Measurements from ENCODE around the gene LINS1. TPM values are rescaled to one million over a fixed set of nuclear protein-coding genes. Genes with fewer than 3 reads are reported as not detected.

Gene LINS1
- polyA plus RNA-seq, 2 of the 4 experiments (the other 2 are of a cell fraction): 10.0 to 24.6 TPM

GRCh38 chr15:100614336-100614735 lies 12.4 kb upstream of the LINS1 start:
- TF ChIP-seq, protein P1, sequence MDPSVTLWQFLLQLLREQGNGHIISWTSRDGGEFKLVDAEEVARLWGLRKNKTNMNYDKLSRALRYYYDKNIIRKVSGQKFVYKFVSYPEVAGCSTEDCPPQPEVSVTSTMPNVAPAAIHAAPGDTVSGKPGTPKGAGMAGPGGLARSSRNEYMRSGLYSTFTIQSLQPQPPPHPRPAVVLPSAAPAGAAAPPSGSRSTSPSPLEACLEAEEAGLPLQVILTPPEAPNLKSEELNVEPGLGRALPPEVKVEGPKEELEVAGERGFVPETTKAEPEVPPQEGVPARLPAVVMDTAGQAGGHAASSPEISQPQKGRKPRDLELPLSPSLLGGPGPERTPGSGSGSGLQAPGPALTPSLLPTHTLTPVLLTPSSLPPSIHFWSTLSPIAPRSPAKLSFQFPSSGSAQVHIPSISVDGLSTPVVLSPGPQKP (IDR thresholded peaks at IDR 0.05; ENCODE audit: low read depth, low read length): no peak
- TF ChIP-seq, protein P2, sequence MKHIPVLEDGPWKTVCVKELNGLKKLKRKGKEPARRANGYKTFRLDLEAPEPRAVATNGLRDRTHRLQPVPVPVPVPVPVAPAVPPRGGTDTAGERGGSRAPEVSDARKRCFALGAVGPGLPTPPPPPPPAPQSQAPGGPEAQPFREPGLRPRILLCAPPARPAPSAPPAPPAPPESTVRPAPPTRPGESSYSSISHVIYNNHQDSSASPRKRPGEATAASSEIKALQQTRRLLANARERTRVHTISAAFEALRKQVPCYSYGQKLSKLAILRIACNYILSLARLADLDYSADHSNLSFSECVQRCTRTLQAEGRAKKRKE (CRISPR knock-in tag; IDR thresholded peaks at IDR 0.05; ENCODE audit: low read depth): no peak
- no peak for TF ChIP-seq CBX8 (IDR thresholded peaks at IDR 0.05)
- TF ChIP-seq ZNF302 (CRISPR knock-in tag; IDR thresholded peaks at IDR 0.05): no peak
- TF ChIP-seq TP53 (CRISPR knock-in tag; IDR thresholded peaks at IDR 0.05): no peak
- no peak for TF ChIP-seq ESRRA (IDR thresholded peaks at IDR 0.05; ENCODE audit: borderline replicate concordance, low read length)
- TF ChIP-seq FOSB (CRISPR knock-in tag; IDR thresholded peaks at IDR 0.05): no peak
- no peak for TF ChIP-seq E2F6 (IDR thresholded peaks at IDR 0.05; ENCODE audit: borderline replicate concordance, low read depth)
- no peak for TF ChIP-seq CHD2 (IDR thresholded peaks at IDR 0.05; ENCODE audit: low read length, partially characterized antibody)
- no peak for TF ChIP-seq MAFK (IDR thresholded peaks at IDR 0.05; ENCODE audit: partially characterized antibody)
- TF ChIP-seq KDM1A (IDR thresholded peaks at IDR 0.05; ENCODE audit: low read depth): no peak
- no peak for TF ChIP-seq JUNB (IDR thresholded peaks at IDR 0.05)
- no peak for TF ChIP-seq MYC (IDR thresholded peaks at IDR 0.05; ENCODE audit: borderline replicate concordance, low read length)
- TF ChIP-seq, protein P3, sequence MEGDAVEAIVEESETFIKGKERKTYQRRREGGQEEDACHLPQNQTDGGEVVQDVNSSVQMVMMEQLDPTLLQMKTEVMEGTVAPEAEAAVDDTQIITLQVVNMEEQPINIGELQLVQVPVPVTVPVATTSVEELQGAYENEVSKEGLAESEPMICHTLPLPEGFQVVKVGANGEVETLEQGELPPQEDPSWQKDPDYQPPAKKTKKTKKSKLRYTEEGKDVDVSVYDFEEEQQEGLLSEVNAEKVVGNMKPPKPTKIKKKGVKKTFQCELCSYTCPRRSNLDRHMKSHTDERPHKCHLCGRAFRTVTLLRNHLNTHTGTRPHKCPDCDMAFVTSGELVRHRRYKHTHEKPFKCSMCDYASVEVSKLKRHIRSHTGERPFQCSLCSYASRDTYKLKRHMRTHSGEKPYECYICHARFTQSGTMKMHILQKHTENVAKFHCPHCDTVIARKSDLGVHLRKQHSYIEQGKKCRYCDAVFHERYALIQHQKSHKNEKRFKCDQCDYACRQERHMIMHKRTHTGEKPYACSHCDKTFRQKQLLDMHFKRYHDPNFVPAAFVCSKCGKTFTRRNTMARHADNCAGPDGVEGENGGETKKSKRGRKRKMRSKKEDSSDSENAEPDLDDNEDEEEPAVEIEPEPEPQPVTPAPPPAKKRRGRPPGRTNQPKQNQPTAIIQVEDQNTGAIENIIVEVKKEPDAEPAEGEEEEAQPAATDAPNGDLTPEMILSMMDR (IDR thresholded peaks at IDR 0.05): no peak
- no peak for TF ChIP-seq GATA3 (IDR thresholded peaks at IDR 0.05; ENCODE audit: borderline replicate concordance)
- no peak for TF ChIP-seq PHF8 (IDR thresholded peaks at IDR 0.05; ENCODE audit: borderline replicate concordance, low read depth)
- no peak for TF ChIP-seq RAD21 (conservative IDR thresholded peaks at IDR 0.05 in 1 of 2, IDR thresholded peaks at IDR 0.05 in 1 of 2)
- TF ChIP-seq, protein P4, sequence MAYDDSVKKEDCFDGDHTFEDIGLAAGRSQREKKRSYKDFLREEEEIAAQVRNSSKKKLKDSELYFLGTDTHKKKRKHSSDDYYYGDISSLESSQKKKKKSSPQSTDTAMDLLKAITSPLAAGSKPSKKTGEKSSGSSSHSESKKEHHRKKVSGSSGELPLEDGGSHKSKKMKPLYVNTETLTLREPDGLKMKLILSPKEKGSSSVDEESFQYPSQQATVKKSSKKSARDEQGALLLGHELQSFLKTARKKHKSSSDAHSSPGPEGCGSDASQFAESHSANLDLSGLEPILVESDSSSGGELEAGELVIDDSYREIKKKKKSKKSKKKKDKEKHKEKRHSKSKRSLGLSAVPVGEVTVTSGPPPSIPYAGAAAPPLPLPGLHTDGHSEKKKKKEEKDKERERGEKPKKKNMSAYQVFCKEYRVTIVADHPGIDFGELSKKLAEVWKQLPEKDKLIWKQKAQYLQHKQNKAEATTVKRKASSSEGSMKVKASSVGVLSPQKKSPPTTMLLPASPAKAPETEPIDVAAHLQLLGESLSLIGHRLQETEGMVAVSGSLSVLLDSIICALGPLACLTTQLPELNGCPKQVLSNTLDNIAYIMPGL (CRISPR knock-in tag; IDR thresholded peaks at IDR 0.05; ENCODE audit: borderline replicate concordance): no peak
- TF ChIP-seq USF2 (IDR thresholded peaks at IDR 0.05): no peak
- TF ChIP-seq EP300 (IDR thresholded peaks at IDR 0.05): no peak
- H3K27ac ChIP-seq: no peak overlapping the region
- ATAC-seq (no peak), FAIRE-seq (no peak), DNase-seq (ENCODE audit: low read depth in 1 of 2, low spot score in 1 of 2) (no peak)
- H3K4me1 ChIP-seq: no peaks in the 10 kb centered on the region
- no peak overlapping the region for H3K4me2 ChIP-seq
- ChIA-PET POLR2A (no interaction called here), CTCF (interaction anchor here (1.0 to 6.1 kb wide), 6 partner anchors 11 to 394 kb away, joined by 3 to 22 read pairs (median 4); no protein-coding TSS in a partner anchor)
- no peaks in the 10 kb centered on the region for H3K9me3 ChIP-seq
- WGBS (ENCODE audit: missing lambda C conversion rate): 90% methylated on average over 2 of the region's 2 CpGs
- H3K4me3 ChIP-seq: no peak overlapping the region

- POLR2A ChIA-PET: no interaction called here
- FAIRE-seq: no peak
- TF ChIP-seq USF2 (IDR thresholded peaks at IDR 0.05): no peak
- TF ChIP-seq TFCP2L1 (CRISPR knock-in tag; IDR thresholded peaks at IDR 0.05): no peak
- no peak for TF ChIP-seq EHMT2 (IDR thresholded peaks at IDR 0.05; ENCODE audit: low read depth)
- TF ChIP-seq NR3C1 (IDR thresholded peaks at IDR 0.05): no peak
- TF ChIP-seq, protein P3 (IDR thresholded peaks at IDR 0.05): no peak
- no peak for TF ChIP-seq HOXA7 (CRISPR knock-in tag; IDR thresholded peaks at IDR 0.05)
- TF ChIP-seq CHD4 (IDR thresholded peaks at IDR 0.05; ENCODE audit: borderline replicate concordance): no peak
- TF ChIP-seq BHLHE40 (IDR thresholded peaks at IDR 0.05; ENCODE audit: low read depth, low read length): no peak
- no peak for TF ChIP-seq EHF (CRISPR knock-in tag; IDR thresholded peaks at IDR 0.05)
- TF ChIP-seq MAFK (IDR thresholded peaks at IDR 0.05; ENCODE audit: partially characterized antibody): no peak
These were observed 11.2 kb upstream of the LINS1 start for GRCh38 chr15:100613208-100613607.

More at GRCh38 chr15:100613208-100613607, 11.2 kb upstream of the LINS1 start:
- CTCF ChIA-PET: no interaction called here
- Histone ChIP-seq H3K4me1 (no peaks in the 10 kb centered on the region), H3K4me3 (no peak overlapping the region), H3K27ac (no peak overlapping the region), H3K9me3 (no peaks in the 10 kb centered on the region), H3K4me2 (no peak overlapping the region)
- DNase-seq (ENCODE audit: low read depth in 1 of 2, low spot score in 1 of 2): no peak
- 88% methylated on average over 1 of the region's 1 CpG for WGBS (ENCODE audit: missing lambda C conversion rate)
- ATAC-seq: no peak
